Nephron (organoid): ENCODE measurements around the gene LSS.

Experiments
- H3K27ac Mint-ChIP-seq, 3 experiments: 2 replicates each; pipeline ENCODE4 v1.8.0; 2020; ENCODE audit warnings: mixed read lengths in 3 of 3, mild to moderate bottlenecking in 2 of 3, moderate library complexity in 1 of 3
- H3K27me3 Mint-ChIP-seq: 2 replicates; pipeline ENCODE4 v1.8.0; 2021; ENCODE audit warnings: low read depth, mild to moderate bottlenecking, moderate library complexity, mixed read lengths
- H3K36me3 Mint-ChIP-seq: 2 replicates; pipeline ENCODE4 v1.8.0; 2020; ENCODE audit warnings: low read depth, mixed read lengths
- H3K4me1 Mint-ChIP-seq: 2 replicates; pipeline ENCODE4 v1.8.0; 2020; ENCODE audit warnings: mixed read lengths
- H3K4me3 Mint-ChIP-seq, 3 experiments: 2 replicates each; pipeline ENCODE4 v1.8.0; 2020; ENCODE audit warnings: mild to moderate bottlenecking in 3 of 3, mixed read lengths in 3 of 3, moderate library complexity in 2 of 3
- H3K9me3 Mint-ChIP-seq: 2 replicates; pipeline ENCODE4 v1.8.0; 2020; ENCODE audit warnings: mixed read lengths
- TF ChIP-seq, protein P1 (sequence below), 3 experiments: fragments of 200-600 bp; sonication (generic); IDR thresholded peaks; one replicate each; pipeline ENCODE4 v1.5.0; 2021; ENCODE audit warnings: antibody characterized with exemption in 3 of 3; ENCODE audit not compliant: unreplicated experiment in 3 of 3

The LSS gene

DNA sequence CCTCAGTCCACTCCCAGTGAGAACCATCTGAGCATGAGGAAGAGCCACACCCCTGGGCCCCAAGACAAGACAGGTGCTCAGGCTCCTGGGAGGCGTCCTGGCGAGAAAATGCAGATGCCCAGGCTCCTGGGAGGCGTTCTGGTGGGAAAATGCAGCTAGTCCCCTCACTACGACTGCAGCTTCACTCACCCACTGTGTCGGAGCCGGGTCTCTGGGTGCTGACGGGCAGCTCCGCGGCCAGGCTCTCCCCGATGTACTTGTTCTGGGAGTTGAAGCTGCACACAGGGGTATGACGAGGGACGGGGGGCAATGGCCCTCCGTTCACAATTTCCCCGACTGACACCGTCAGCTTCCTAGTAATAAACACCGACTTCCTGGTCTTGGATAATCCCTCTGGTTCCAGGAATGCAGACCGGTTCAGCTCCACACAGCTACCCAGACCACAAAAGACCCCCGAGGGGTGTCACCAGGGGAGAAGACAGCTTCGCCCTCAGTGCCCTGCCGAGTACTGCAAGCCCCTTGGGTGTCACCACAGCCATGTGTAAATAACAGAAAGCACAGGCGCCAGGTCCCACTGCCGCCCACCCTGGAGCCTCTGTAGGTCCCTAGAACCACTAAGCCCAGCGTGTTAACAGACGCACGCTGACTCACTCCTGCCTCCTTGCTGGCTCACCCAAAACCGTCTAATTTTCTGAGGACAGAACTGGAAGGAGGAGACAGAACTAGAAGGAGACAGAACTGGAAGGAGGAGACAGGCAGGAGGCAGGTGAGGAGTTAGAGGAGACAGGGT is 37.4 kb upstream of the LSS start:
- H3K36me3 Mint-ChIP-seq, result peaks cover 58% of the 10 kb centered on the region
- no peaks in the 10 kb centered on the region for H3K4me1 Mint-ChIP-seq
- H3K27me3 Mint-ChIP-seq, result no peaks in the 10 kb centered on the region
- no peak overlapping the region for H3K27ac Mint-ChIP-seq
- H3K4me3 Mint-ChIP-seq, result no peak overlapping the region
- TF ChIP-seq, protein P1, sequence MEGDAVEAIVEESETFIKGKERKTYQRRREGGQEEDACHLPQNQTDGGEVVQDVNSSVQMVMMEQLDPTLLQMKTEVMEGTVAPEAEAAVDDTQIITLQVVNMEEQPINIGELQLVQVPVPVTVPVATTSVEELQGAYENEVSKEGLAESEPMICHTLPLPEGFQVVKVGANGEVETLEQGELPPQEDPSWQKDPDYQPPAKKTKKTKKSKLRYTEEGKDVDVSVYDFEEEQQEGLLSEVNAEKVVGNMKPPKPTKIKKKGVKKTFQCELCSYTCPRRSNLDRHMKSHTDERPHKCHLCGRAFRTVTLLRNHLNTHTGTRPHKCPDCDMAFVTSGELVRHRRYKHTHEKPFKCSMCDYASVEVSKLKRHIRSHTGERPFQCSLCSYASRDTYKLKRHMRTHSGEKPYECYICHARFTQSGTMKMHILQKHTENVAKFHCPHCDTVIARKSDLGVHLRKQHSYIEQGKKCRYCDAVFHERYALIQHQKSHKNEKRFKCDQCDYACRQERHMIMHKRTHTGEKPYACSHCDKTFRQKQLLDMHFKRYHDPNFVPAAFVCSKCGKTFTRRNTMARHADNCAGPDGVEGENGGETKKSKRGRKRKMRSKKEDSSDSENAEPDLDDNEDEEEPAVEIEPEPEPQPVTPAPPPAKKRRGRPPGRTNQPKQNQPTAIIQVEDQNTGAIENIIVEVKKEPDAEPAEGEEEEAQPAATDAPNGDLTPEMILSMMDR (IDR thresholded peaks at IDR 0.05; ENCODE audit: unreplicated experiment in 3 of 3), result no peak
- H3K9me3 Mint-ChIP-seq, result no peaks in the 10 kb centered on the region

DNA sequence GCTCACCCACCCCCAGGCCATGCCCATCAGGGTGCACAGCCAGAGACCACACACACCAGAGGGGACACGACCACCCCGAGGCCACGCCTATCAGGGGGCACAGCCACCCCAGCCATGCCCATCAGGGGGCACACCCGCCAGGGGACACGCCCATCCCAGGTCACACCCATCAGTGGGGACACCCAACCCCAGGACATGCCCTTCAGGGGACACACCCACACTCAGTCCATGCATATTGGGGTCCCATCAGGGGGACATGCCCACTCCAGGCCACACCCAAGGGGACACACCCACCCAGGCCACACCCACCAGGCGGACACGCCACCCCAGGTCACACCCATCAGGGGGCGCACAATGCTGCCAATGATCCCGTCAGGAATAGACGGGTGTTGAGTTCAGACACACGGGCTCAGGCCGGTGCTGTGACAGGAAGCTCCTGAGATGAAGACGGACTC is 36.1 kb upstream of the LSS start:
- Mint-ChIP-seq H3K9me3 (no peaks in the 10 kb centered on the region), H3K27me3 (no peaks in the 10 kb centered on the region), H3K4me3 (no peak overlapping the region), H3K36me3 (peaks cover 54% of the 10 kb centered on the region), H3K27ac (no peak overlapping the region), H3K4me1 (no peaks in the 10 kb centered on the region)
- TF ChIP-seq, protein P1 (IDR thresholded peaks at IDR 0.05; ENCODE audit: unreplicated experiment in 3 of 3), result no peak

DNA sequence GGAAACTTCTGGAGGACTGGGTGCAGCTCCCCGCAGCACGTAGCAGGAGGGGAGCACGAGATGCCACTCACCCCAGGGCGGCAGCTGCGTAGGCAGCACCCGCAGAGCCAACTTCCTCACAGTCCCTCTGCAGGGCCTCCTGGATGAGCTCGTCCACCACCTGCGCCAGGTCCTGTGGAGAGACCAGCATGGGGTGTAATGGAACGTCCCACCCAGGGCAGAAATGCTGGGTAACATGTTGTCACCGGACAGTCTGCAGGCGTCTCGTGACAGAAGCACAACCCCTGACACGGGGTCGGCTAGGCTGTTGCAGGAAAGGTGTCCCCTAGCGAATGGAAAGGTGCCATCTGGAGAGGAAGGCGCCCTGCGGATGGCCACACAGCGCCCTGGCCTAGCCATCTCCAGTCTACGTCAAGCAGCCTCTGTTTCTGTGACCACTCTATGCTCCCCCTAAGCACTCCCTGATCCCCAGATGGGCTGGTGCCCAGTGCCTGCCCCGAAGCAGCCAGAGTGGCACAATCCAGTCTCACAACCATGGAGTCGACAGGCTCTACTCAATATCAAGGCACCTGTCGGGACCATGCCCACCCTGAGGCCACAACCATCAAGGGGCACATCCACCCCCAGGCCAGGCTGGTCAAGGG is 35.6 kb upstream of the LSS start:
- Mint-ChIP-seq H3K4me3 (no peak overlapping the region), H3K9me3 (no peaks in the 10 kb centered on the region), H3K4me1 (no peaks in the 10 kb centered on the region)

DNA sequence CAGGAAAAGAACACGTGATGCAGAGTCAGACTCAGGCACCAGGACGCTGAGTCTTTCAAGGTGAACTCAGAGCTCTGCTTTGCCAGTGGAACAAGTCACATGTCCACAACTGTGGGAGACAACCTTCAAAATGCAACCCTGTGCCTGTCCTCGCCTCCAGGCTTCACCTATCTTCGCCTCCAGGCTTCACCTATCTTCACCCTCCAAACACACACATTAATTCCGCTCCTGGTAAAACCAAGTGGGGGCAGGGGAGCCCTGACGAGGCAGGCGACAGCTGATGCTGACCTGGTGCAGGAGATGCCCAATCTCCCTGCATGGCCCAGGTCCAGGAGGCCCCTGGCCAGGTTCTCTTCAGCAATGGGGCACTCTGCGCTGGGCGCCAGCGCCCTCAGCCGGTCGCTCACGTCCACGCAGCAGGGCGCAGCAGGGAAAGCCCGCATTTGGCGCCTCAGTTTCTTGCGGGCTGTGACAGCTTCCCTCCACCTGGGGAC is 28.0 kb upstream of the LSS start:
- Mint-ChIP-seq H3K4me1 (no peaks in the 10 kb centered on the region), H3K27ac (no peak overlapping the region), H3K27me3 (no peaks in the 10 kb centered on the region), H3K36me3 (peaks cover 73% of the 10 kb centered on the region), H3K9me3 (no peaks in the 10 kb centered on the region), H3K4me3 (no peak overlapping the region)
- TF ChIP-seq, protein P1 (IDR thresholded peaks at IDR 0.05; ENCODE audit: unreplicated experiment in 3 of 3), result no peak

More for the DNA sequence above, 35.6 kb upstream of the LSS start:
- TF ChIP-seq, protein P1 (IDR thresholded peaks at IDR 0.05; ENCODE audit: unreplicated experiment in 3 of 3), result no peak
- Mint-ChIP-seq H3K27me3 (no peaks in the 10 kb centered on the region), H3K27ac (no peak overlapping the region), H3K36me3 (peaks cover 50% of the 10 kb centered on the region)

DNA sequence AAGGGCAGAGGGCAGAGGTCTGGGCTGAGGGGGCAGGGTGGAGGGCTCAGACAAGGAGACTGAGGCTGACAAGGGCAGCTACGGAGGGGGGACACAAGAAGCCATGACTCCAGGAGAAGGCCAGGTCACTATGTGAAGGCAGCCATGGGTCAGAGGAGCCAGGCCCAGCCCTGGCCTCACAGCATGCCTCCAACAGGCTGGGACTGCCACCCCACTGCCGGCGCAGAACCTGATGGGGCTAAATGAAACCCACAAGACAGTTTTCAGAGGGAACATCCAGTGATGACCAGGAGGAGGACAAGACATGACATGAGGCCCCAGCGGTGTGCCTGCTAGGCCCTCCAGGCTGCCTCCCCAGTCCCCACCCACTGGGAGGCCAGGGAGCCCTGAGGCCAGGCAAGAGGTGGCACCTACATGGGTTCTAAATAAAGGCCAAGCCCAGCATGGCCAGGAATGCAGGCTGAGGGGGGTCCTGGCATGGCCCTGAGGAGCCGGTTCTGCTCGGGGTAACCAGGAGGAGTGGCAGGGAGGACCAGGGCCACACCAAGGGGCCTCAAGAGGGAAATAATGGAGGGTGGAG is 27.3 kb upstream of the LSS start:
- H3K27me3 Mint-ChIP-seq, result no peaks in the 10 kb centered on the region
- no peaks in the 10 kb centered on the region for H3K4me1 Mint-ChIP-seq
- H3K9me3 Mint-ChIP-seq, result no peaks in the 10 kb centered on the region
- H3K4me3 Mint-ChIP-seq, result no peak overlapping the region
- TF ChIP-seq, protein P1 (IDR thresholded peaks at IDR 0.05; ENCODE audit: unreplicated experiment in 3 of 3), result no peak
- peaks cover 74% of the 10 kb centered on the region for H3K36me3 Mint-ChIP-seq
- H3K27ac Mint-ChIP-seq, result no peak overlapping the region
